ENCODE measurements around the gene APOH. TPM values are rescaled to one million over a fixed set of nuclear protein-coding genes. Genes with fewer than 3 reads are reported as not detected.

Gene APOH
- total and polyA plus RNA-seq, 4 donors, result 0.39 to 15.4 (median 4.8) TPM

- H3K4me3 ChIP-seq, result no peak overlapping the region
- 83 to 88% methylated on average over 2 of the region's 2 CpGs for WGBS, 2 donors
- peaks cover 0 to 4% (median 0%) of the 10 kb centered on the region in 4 donors for H3K9me3 ChIP-seq (ENCODE audit: control insufficient read depth in 4 of 4, insufficient read depth in 3 of 4, low read length in 3 of 4)
- ATAC-seq (ENCODE audit: insufficient read depth, low FRiP score) (no peak), DNase-seq (no peak)
- H3K36me3 ChIP-seq (ENCODE audit: control insufficient read depth in 4 of 4, insufficient read depth in 4 of 4, low read length in 4 of 4), result peaks cover 0 to 4% (median under 1%) of the 10 kb centered on the region in 4 donors
- H3K27ac ChIP-seq (ENCODE audit: low read depth in 1 of 2, low read length in 1 of 2), result no peak overlapping the region
- no peak overlapping the region for H3K9ac ChIP-seq (ENCODE audit: insufficient read depth in 1 of 2, low read length in 2 of 2)
- peaks cover 0 to 13% (median 0%) of the 10 kb centered on the region in 5 donors for H3K4me1 ChIP-seq (ENCODE audit: control insufficient read depth in 5 of 5, insufficient read depth in 5 of 5, low read length in 5 of 5)
- no peaks in the 10 kb centered on the region for H3K27me3 ChIP-seq (ENCODE audit: control insufficient read depth in 3 of 3, insufficient read depth in 3 of 3, low read length in 2 of 3)
- TF ChIP-seq CTCF (IDR thresholded peaks at IDR 0.05; ENCODE audit: control extremely low read depth, extremely low read depth), result no peak
Measured at GRCh38 chr17:66187718-66188117, 41.5 kb downstream of the APOH start.

GRCh38 chr17:66185862-66186261 is 43.4 kb downstream of the APOH start:
- TF ChIP-seq CTCF (IDR thresholded peaks at IDR 0.05; ENCODE audit: control extremely low read depth, extremely low read depth), result no peak
- H3K27me3 ChIP-seq (ENCODE audit: control insufficient read depth in 3 of 3, insufficient read depth in 3 of 3, low read length in 2 of 3), result no peaks in the 10 kb centered on the region
- no peak for DNase-seq
- H3K9ac ChIP-seq (ENCODE audit: insufficient read depth in 1 of 2, low read length in 2 of 2), result no peak overlapping the region
- H3K36me3 ChIP-seq (ENCODE audit: control insufficient read depth in 4 of 4, insufficient read depth in 4 of 4, low read length in 4 of 4), result peaks cover 0 to 8% (median 4%) of the 10 kb centered on the region in 4 donors
- peaks cover 0 to 6% (median 0%) of the 10 kb centered on the region in 5 donors for H3K4me1 ChIP-seq (ENCODE audit: control insufficient read depth in 5 of 5, insufficient read depth in 5 of 5, low read length in 5 of 5)
- H3K9me3 ChIP-seq (ENCODE audit: control insufficient read depth in 4 of 4, insufficient read depth in 3 of 4, low read length in 3 of 4), result peaks cover 0 to 4% (median 0%) of the 10 kb centered on the region in 4 donors
- no peak for ATAC-seq (ENCODE audit: insufficient read depth, low FRiP score)
- H3K4me3 ChIP-seq, result no peak overlapping the region
- WGBS, 2 donors, result 95% methylated on average over 4 of the region's 4 CpGs
- H3K27ac ChIP-seq (ENCODE audit: low read depth in 1 of 2, low read length in 1 of 2), result no peak overlapping the region

GRCh38 chr17:66184392-66184791 is 44.8 kb downstream of the APOH start:
- Histone ChIP-seq H3K27me3 (ENCODE audit: control insufficient read depth in 3 of 3, insufficient read depth in 3 of 3, low read length in 2 of 3) (no peaks in the 10 kb centered on the region), H3K27ac (ENCODE audit: low read depth in 1 of 2, low read length in 1 of 2) (no peak overlapping the region), H3K36me3 (ENCODE audit: control insufficient read depth in 4 of 4, insufficient read depth in 4 of 4, low read length in 4 of 4) (peaks cover 0 to 11% (median 9%) of the 10 kb centered on the region in 4 donors), H3K9ac (ENCODE audit: insufficient read depth in 1 of 2, low read length in 2 of 2) (no peak overlapping the region), H3K4me1 (ENCODE audit: control insufficient read depth in 5 of 5, insufficient read depth in 5 of 5, low read length in 5 of 5) (no peaks in the 10 kb centered on the region), H3K9me3 (ENCODE audit: control insufficient read depth in 4 of 4, insufficient read depth in 3 of 4, low read length in 3 of 4) (peaks cover 0 to 4% (median 0%) of the 10 kb centered on the region in 4 donors), H3K4me3 (no peak overlapping the region)
- ATAC-seq (ENCODE audit: insufficient read depth, low FRiP score) (no peak), DNase-seq (no peak)
- 83 to 93% methylated on average over 1 of the region's 1 CpG for WGBS, 2 donors
- TF ChIP-seq CTCF (IDR thresholded peaks at IDR 0.05; ENCODE audit: control extremely low read depth, extremely low read depth), result no peak

- peaks cover 0 to 4% (median 0%) of the 10 kb centered on the region in 4 donors for H3K9me3 ChIP-seq (ENCODE audit: control insufficient read depth in 4 of 4, insufficient read depth in 3 of 4, low read length in 3 of 4)
- H3K4me3 ChIP-seq, result no peak overlapping the region
- TF ChIP-seq CTCF (IDR thresholded peaks at IDR 0.05; ENCODE audit: control extremely low read depth, extremely low read depth), result no peak
- H3K27me3 ChIP-seq (ENCODE audit: control insufficient read depth in 3 of 3, insufficient read depth in 3 of 3, low read length in 2 of 3), result no peaks in the 10 kb centered on the region
- H3K9ac ChIP-seq (ENCODE audit: insufficient read depth in 1 of 2, low read length in 2 of 2), result no peak overlapping the region
- no peak overlapping the region for H3K27ac ChIP-seq (ENCODE audit: low read depth in 1 of 2, low read length in 1 of 2)
- H3K36me3 ChIP-seq (ENCODE audit: control insufficient read depth in 4 of 4, insufficient read depth in 4 of 4, low read length in 4 of 4), result peaks cover 0 to 10% (median 8%) of the 10 kb centered on the region in 4 donors
- no peaks in the 10 kb centered on the region for H3K4me1 ChIP-seq (ENCODE audit: control insufficient read depth in 5 of 5, insufficient read depth in 5 of 5, low read length in 5 of 5)
- no peak for ATAC-seq (ENCODE audit: insufficient read depth, low FRiP score)
- DNase-seq, result no peak
Measured at GRCh38 chr17:66183529-66183928, 45.7 kb downstream of the APOH start.
